GM12878 (cell line): ENCODE data around the gene PSMD13. TPM values are rescaled to one million over a fixed set of nuclear protein-coding genes. Genes with fewer than 3 reads are reported as not detected.

Experiments
- ATF3 ChIP-seq: IDR thresholded peaks from 2 replicates; pipeline ENCODE4 v1.6.1; 2011; ENCODE audit warnings: low read depth, mild to moderate bottlenecking, low read length, moderate library complexity, borderline replicate concordance; ENCODE audit errors: extremely low read depth
- CHD4 ChIP-seq: fragments of 200-600 bp; sonication (generic); IDR thresholded peaks from 2 replicates; pipeline ENCODE4 v1.6.1; 2016; ENCODE audit warnings: mild to moderate bottlenecking
- DPF2 ChIP-seq: fragments of 450-650 bp; IDR thresholded peaks from 2 replicates; pipeline ENCODE4 v1.6.1; 2017; ENCODE audit warnings: mild to moderate bottlenecking
- HDAC2 ChIP-seq: fragments of 200-600 bp; sonication (generic); IDR thresholded peaks from 2 replicates; pipeline ENCODE4 v1.6.1; 2017
- KDM1A ChIP-seq: fragments of 200-600 bp; sonication (generic); IDR thresholded peaks from 2 replicates; pipeline ENCODE4 v1.6.1; 2016; ENCODE audit warnings: borderline replicate concordance
- MTA2 ChIP-seq: fragments of 450-650 bp; IDR thresholded peaks from 2 replicates; pipeline ENCODE4 v1.6.1; 2016; ENCODE audit warnings: low read depth, mild to moderate bottlenecking, moderate library complexity
- MTA3 ChIP-seq: IDR thresholded peaks from 2 replicates; pipeline ENCODE4 v1.6.1; 2012; ENCODE audit warnings: low read length, inconsistent platforms, borderline replicate concordance
- NFYB ChIP-seq: IDR thresholded peaks from 2 replicates; pipeline ENCODE4 v1.6.1; 2011; ENCODE audit warnings: low read depth, mild to moderate bottlenecking, low read length, improper control_type of control experiment, moderate library complexity; ENCODE audit not compliant: insufficient read depth
- NR2C1 ChIP-seq: fragments of 450-650 bp; IDR thresholded peaks from 2 replicates; pipeline ENCODE4 v1.6.1; 2017; ENCODE audit warnings: antibody characterized with exemption, mild to moderate bottlenecking, moderate library complexity
- PAX5 ChIP-seq: IDR thresholded peaks from 2 replicates; pipeline ENCODE4 v1.6.1; 2011; ENCODE audit warnings: low read depth, low read length, borderline replicate concordance
- POU2F2 ChIP-seq: IDR thresholded peaks from 3 replicates; pipeline ENCODE4 v1.6.1; 2011; ENCODE audit warnings: low read depth, mild to moderate bottlenecking, low read length, borderline replicate concordance
- SPI1 ChIP-seq: IDR thresholded peaks from 2 replicates; pipeline ENCODE4 v1.6.1; 2011; ENCODE audit warnings: low read depth, mild to moderate bottlenecking, low read length, moderate library complexity, borderline replicate concordance; ENCODE audit not compliant: insufficient read depth
- SUZ12 ChIP-seq: fragments of 200-600 bp; sonication (generic); IDR thresholded peaks from one replicate; pipeline ENCODE4 v1.6.1; 2018; ENCODE audit warnings: antibody characterized with exemption, mild to moderate bottlenecking; ENCODE audit not compliant: unreplicated experiment
- ZNF207 ChIP-seq: fragments of 450-650 bp; IDR thresholded peaks from 2 replicates; pipeline ENCODE4 v1.6.1; 2014; ENCODE audit warnings: antibody characterized with exemption, mild to moderate bottlenecking, borderline replicate concordance
- ZNF592 ChIP-seq: fragments of 450-650 bp; IDR thresholded peaks from 2 replicates; pipeline ENCODE4 v1.6.1; 2017; ENCODE audit warnings: mild to moderate bottlenecking, moderate library complexity
- ZZZ3 ChIP-seq: IDR thresholded peaks from 2 replicates; pipeline ENCODE4 v1.6.1; 2011; ENCODE audit warnings: low read depth; ENCODE audit not compliant: control insufficient read depth, insufficient read length
- polyA plus RNA-seq, 11 experiments: library from polyadenylated mRNA; depleted of rRNA in 4 of 11; unstranded in 6 of 11; stranded (reverse) in 5 of 11; fragments of >200 nt; fragmentation: Nextera tagmentation in 4 of 11; fragmentation: Illumina TruSeq in 1 of 11; extraction: Ambion mirVana in 4 of 11; extraction: Trizol in 1 of 11; gene quantifications; 1 replicate in 1 of 11; 2 replicates in 10 of 11; pipeline versions ENCODE4 v1.2.1 to v1.2.3, GENCODE V29; 2011 to 2016; ENCODE audit warnings: inconsistent platforms in 2 of 11, missing spikeins in 2 of 11, low read depth in 1 of 11
- total RNA-seq, 4 experiments: library from RNA; depleted of rRNA in 3 of 4; stranded (reverse); fragments of >200 nt in 3 of 4; fragmentation: Illumina TruSeq in 1 of 4; extraction: Trizol in 1 of 4; gene quantifications; 2 replicates each; pipeline versions ENCODE4 v1.2.1 to v1.2.3, GENCODE V29; 2013 to 2021
- TF ChIP-seq, protein P1 (sequence below): IDR thresholded peaks from 2 replicates; pipeline ENCODE4 v1.6.1; 2011; ENCODE audit warnings: borderline replicate concordance, low read depth, mild to moderate bottlenecking, moderate library complexity, mixed read lengths, low read length; ENCODE audit not compliant: insufficient read depth; ENCODE audit errors: extremely low read length
- TF ChIP-seq, protein P2 (sequence below): IDR thresholded peaks from 2 replicates; pipeline ENCODE4 v1.6.1; 2011; ENCODE audit warnings: mild to moderate bottlenecking, low read depth, low read length, moderate library complexity; ENCODE audit not compliant: insufficient replicate concordance

Gene PSMD13
- total and polyA plus RNA-seq, 10 of the 15 experiments (the other 5 are each of a cell fraction or from before 2014, with no cell fraction given) = 141 to 303 (median 177) TPM

DNA sequence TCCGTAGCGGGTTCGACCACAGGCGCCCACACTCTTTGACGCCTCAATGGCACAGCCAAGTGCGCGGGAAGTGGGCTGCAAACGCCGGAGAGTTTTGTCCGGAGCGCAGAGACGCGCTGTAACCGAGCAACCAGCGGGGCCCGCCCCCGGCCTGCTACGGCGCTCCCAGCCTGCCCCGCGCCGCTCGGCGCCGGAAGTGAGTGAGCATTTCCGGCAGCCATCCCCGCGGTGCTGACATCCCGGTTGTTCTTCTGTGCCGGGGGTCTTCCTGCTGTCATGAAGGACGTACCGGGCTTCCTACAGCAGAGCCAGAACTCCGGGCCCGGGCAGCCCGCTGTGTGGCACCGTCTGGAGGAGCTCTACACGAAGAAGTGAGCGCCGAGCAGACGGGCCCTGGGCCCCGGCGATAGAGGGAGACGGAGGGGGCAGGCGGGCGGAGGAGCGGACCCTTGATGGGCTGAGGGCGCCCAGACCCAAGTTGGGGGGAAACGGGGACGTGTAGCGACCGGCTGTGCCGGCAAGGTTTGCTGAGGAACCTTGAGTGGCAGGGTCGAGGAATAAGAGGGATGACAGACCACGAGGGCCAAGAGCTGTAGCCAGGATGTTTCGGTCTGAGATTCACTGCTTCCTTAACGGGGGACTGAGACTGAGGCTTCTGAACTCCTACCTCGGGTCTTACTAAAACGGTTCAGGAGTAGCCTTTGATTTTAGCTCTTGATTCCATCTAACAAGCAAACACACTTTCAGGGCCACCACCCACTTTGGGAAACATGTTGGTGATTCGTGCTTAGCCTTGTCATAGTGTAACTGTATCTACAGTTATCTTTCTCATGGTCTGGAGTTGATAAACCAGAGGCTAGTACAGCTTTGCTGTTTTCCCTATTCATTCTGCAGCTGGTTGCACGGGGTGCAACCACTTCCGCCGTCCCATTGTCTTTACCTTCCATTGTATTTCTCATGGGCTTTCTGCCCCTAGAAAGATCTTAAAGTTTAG, at the start of gene PSMD13 (continued):
- TF ChIP-seq, protein P1, sequence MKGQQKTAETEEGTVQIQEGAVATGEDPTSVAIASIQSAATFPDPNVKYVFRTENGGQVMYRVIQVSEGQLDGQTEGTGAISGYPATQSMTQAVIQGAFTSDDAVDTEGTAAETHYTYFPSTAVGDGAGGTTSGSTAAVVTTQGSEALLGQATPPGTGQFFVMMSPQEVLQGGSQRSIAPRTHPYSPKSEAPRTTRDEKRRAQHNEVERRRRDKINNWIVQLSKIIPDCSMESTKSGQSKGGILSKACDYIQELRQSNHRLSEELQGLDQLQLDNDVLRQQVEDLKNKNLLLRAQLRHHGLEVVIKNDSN = no peak
- TF ChIP-seq, protein P2, sequence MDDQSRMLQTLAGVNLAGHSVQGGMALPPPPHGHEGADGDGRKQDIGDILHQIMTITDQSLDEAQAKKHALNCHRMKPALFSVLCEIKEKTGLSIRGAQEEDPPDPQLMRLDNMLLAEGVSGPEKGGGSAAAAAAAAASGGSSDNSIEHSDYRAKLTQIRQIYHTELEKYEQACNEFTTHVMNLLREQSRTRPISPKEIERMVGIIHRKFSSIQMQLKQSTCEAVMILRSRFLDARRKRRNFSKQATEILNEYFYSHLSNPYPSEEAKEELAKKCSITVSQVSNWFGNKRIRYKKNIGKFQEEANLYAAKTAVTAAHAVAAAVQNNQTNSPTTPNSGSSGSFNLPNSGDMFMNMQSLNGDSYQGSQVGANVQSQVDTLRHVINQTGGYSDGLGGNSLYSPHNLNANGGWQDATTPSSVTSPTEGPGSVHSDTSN = no peak
- peak; percentile 98 for TF ChIP-seq ZNF207
- no peak for TF ChIP-seq SPI1
- no peak for TF ChIP-seq MTA2
- peak; percentile 34; the same call in 1 of the 3 replicates for TF ChIP-seq POU2F2
- no peak for TF ChIP-seq KDM1A
- no peak for TF ChIP-seq HDAC2
- no peak for TF ChIP-seq CHD4
- TF ChIP-seq SUZ12 = no peak
- TF ChIP-seq ZZZ3 = no peak
- no peak for TF ChIP-seq ZNF592
- TF ChIP-seq MTA3 = no peak
- TF ChIP-seq PAX5 = 0 out of 2 replicates have a peak, but pooled peaks have one; percentile 23
- no peak; the same call in none of the 2 replicates for TF ChIP-seq DPF2
- no peak for TF ChIP-seq ATF3
- TF ChIP-seq NFYB = no peak
- TF ChIP-seq NR2C1 = 0 out of 2 replicates have a peak, but pooled peaks have one; percentile 27
